ENCODE data around the gene SOX8.
A peak's percentile ranks its signal among the peaks of the same experiment; 100 is the strongest.
"Not testable (repeated sequence)": the region's sequence is repeated elsewhere in the genome, so short reads cannot be mapped to it uniquely, and the experiment has no call there.

Gene SOX8

GRCh38 chr16:981695-982144 is at the start of gene SOX8:
Gene SOX8, plus strand, starts transcription at chr16:981770. Its CDS starts 153 bp downstream, at chr16:981923.
- no peak for DNase-seq

- no peak for DNase-seq
Observed at GRCh38 chr16:932831-933330, 48.7 kb upstream of the SOX8 start.

GRCh38 chr16:933581-933980 is 48.0 kb upstream of the SOX8 start:
- no peak for DNase-seq

GRCh38 chr16:934178-934577 is 47.4 kb upstream of the SOX8 start:
- no peak for DNase-seq

- peak; percentile 33 for DNase-seq
Observed at GRCh38 chr16:935684-936083, 45.9 kb upstream of the SOX8 start.

GRCh38 chr16:937311-937710 is 44.3 kb upstream of the SOX8 start:
- no peak for DNase-seq

GRCh38 chr16:937723-938122 is 43.8 kb upstream of the SOX8 start:
- no peak for DNase-seq

GRCh38 chr16:938136-938535 is 43.4 kb upstream of the SOX8 start:
- no peak for DNase-seq

GRCh38 chr16:938752-939151 is 42.8 kb upstream of the SOX8 start:
- DNase-seq: no peak

GRCh38 chr16:939311-939710 is 42.3 kb upstream of the SOX8 start:
- DNase-seq: no peak

GRCh38 chr16:939941-940340 is 41.6 kb upstream of the SOX8 start:
- no peak for DNase-seq

- DNase-seq: no peak
Observed at GRCh38 chr16:942436-943060, 39.0 kb upstream of the SOX8 start.

GRCh38 chr16:943971-944370 is 37.6 kb upstream of the SOX8 start:
- DNase-seq: no peak

GRCh38 chr16:945271-946047 is 36.1 kb upstream of the SOX8 start:
- no peak for DNase-seq

- DNase-seq: no peak
Observed at GRCh38 chr16:946048-946395, 35.5 kb upstream of the SOX8 start.

- DNase-seq: no peak
Observed at GRCh38 chr16:947255-947921, 34.2 kb upstream of the SOX8 start.

- not testable (repeated sequence) for DNase-seq
Observed at GRCh38 chr16:947922-948303, 33.7 kb upstream of the SOX8 start.

GRCh38 chr16:948767-949166 is 32.8 kb upstream of the SOX8 start:
- DNase-seq: not testable (repeated sequence)

GRCh38 chr16:950733-951573 is 30.6 kb upstream of the SOX8 start:
- not testable (repeated sequence) for DNase-seq

GRCh38 chr16:951660-952301 is 29.8 kb upstream of the SOX8 start:
- no peak for DNase-seq

- DNase-seq: no peak
Observed at GRCh38 chr16:952321-952720, 29.2 kb upstream of the SOX8 start.

- not testable (repeated sequence) for DNase-seq
Observed at GRCh38 chr16:953818-954217, 27.8 kb upstream of the SOX8 start.
